Airway epithelial cell (primary cell): ENCODE results near the gene TPRKB. TPM values are rescaled to one million over a fixed set of nuclear protein-coding genes. Genes with fewer than 3 reads are reported as not detected.

Experiments used
- total RNA-seq: library from RNA; depleted of rRNA; stranded (reverse); fragments of >200 nt; gene quantifications from 2 replicates; pipeline ENCODE4 v1.2.3, GENCODE V29; 2015

The TPRKB gene
- 35.1 and 36.7 TPM in 2 replicates for total RNA-seq

DNA sequence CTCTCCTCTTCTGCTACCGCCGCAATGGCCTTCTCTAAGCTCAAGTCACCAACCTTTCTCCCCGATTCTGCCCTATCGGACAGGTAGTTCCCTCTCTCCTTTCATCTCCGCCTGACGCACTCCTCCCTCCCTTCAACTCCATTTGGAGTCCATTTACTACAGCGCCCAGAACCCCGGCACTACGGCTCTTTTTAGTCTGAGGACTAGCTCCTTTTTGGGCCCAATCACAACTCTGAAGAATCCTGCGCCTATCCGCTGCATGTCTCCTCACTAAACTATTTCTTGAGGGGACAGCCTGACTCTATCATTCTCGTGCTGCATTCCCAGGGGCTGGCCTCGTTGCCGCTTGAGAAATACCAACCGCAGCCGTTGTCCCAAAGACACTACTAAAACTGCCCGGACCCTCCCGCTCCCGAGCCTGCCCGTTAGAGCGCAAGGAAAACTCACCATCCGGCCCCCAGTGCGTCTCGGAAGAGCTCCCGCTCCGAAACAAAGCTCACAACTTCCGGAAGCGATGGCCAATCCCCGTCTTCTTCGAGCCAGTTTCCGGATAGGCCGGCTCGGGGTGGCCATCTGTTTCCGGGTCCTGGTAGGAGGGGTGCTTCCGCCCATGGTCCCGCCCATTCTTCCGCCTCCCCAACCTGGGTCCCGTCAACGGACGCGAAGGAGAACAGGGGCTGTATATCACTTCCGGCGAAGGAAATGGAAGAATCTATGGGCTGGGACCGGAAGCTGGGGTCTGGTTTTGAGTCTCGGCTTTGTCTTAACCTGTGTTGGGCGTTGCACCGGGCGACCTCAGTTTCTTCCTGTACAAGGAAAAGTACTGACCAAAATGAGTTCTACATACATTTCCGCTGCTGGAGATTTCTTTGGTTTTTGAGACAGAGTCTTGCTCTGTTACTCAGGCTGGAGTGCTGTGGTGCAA is at the start of gene TPRKB:
Gene TPRKB (minus strand): TSS at position 491 of the 925 bp plus-strand sequence. CDS start 2,776 bp downstream, outside the sequence.

DNA sequence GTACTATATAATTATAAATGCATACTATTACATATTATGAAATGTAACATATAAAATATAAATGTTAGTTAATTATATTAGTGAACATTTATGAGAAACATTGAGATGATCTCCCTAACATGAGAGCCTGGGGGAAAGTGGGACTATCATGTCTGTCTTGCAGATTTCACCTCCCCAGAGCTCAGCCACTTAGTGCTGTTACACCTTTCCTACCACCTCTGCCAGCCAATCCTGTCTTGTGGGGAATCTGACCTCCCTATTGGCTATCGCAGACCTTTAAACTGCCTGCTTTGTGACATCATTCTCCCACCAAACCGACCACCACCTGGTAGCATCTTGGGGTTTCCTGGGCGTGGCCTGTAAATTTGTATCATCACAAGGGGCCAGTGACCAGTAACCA is 46.7 kb upstream of the TPRKB start, which contains the start of gene C2orf78:
Gene C2orf78 (plus strand): TSS at position 301 of the 400 bp plus-strand sequence. CDS start 127 bp downstream, outside the sequence.

DNA sequence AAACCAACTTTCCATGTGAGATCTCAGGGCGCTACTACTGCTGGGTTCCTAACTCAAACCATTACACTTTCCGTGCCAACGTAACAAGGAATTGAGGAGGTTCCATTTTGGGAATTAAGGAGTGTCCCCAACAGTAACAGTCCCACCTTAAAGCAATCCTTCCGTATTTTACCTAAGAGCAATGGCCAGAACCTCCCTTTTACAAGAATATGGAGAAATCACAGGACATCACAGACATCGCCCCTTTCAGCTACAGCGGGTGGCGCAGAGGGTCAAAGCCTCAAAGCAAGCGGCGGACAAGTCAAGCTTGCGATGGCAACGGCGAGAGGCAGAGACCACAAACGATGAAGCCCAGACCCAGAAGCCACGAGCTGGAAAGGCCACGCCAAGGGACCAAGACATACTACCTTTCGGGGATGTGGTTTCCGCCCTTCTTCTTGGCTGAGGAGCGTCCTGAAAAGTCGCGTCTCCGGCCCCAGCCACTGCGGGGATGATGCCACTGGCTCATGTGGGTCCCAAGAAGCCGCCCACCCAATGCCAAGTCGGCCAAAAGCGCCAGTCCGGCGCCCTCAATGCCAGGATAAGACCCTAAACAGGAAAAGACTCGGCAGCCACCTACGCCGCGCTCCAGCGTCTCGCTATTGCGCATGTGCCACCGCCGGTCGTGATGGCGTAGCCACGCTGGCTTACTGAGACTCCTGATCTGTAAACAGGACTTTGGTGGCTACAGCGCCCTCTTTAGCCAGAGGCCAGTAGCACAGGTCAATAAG is 42.5 kb upstream of the TPRKB start, which contains the start of gene DUSP11:
Gene DUSP11 (minus strand): TSS at position 637 of the 770 bp plus-strand sequence. CDS start 129 bp downstream, at position 508.

Other genes with a start within 250 kb of the TPRKB start
- gene NAT8, start 94.9 kb downstream of the TPRKB start, total RNA-seq, result not detected in 2 replicates
- gene DUSP11, start 42.8 kb upstream of the TPRKB start, total RNA-seq, result 44.3 and 45.9 TPM in 2 replicates
- gene C2orf78, start 46.8 kb upstream of the TPRKB start, total RNA-seq, result not detected in 2 replicates
- gene STAMBP, start 91.6 kb upstream of the TPRKB start, total RNA-seq, result 31.4 and 49.6 TPM in 2 replicates
- gene ACTG2, start 155.7 kb upstream of the TPRKB start, total RNA-seq, result 2.3 and 4.5 TPM in 2 replicates
- 78.9 and 84.6 TPM in 2 replicates for gene DGUOK, start 189.5 kb upstream of the TPRKB start, total RNA-seq
- gene TET3, start 247.6 kb upstream of the TPRKB start, total RNA-seq, result 8.2 and 10.8 TPM in 2 replicates